Left ventricle myocardium inferior (tissue), 1 donor: ENCODE measurements around the gene CRACR2A. TPM values are rescaled to one million over a fixed set of nuclear protein-coding genes. Genes with fewer than 3 reads are reported as not detected.
A peak's percentile ranks its signal among the peaks of the same experiment; 100 is the strongest.

Experiments
- DNase-seq: peaks from one replicate; pipeline ENCODE4 v3.0.0-alpha.2; 2020
- H3K27ac ChIP-seq: fragments of 200-600 bp; replicated peaks from 2 replicates; pipeline ENCODE4 v1.8.0; 2021
- H3K27me3 ChIP-seq: fragments of 200-600 bp; 2 replicates; pipeline ENCODE4 v1.8.0; 2021; ENCODE audit warnings: low read depth
- H3K36me3 ChIP-seq: fragments of 200-600 bp; 2 replicates; pipeline ENCODE4 v1.8.0; 2021
- H3K4me1 ChIP-seq: fragments of 200-600 bp; 2 replicates; pipeline ENCODE4 v1.8.0; 2021
- H3K4me3 ChIP-seq: fragments of 200-600 bp; 2 replicates; pipeline ENCODE4 v1.8.0; 2021; ENCODE audit warnings: mild to moderate bottlenecking, moderate library complexity
- H3K9me3 ChIP-seq: fragments of 200-600 bp; replicated peaks from 2 replicates; pipeline ENCODE4 v1.8.0; 2021
- intact Hi-C: fragments of 100-400 bp; cut with micrococcal nuclease; formaldehyde crosslinking; loops from one replicate; pipeline ENCODE4 v1.11.0; 2022
- total RNA-seq: library from RNA; stranded (reverse); fragmentation: NEBNext Ultra II Directional; extraction: Animal tissue kit (Norgen Biotek cat#: 25700); gene quantifications from one replicate; pipeline ENCODE4 v1.2.1, GENCODE V29; 2021
- TF ChIP-seq, protein P1 (sequence below): fragments of 200-600 bp; IDR thresholded peaks from 2 replicates; pipeline ENCODE4 v1.8.0; 2021; ENCODE audit warnings: antibody characterized with exemption, mild to moderate bottlenecking, borderline replicate concordance
- donor health status: DM: no; HTN: yes; CAD: no; lungs with severe emphysema.

Gene CRACR2A
- total RNA-seq, 1 donor from 2014 or later: 7.6 TPM

DNA sequence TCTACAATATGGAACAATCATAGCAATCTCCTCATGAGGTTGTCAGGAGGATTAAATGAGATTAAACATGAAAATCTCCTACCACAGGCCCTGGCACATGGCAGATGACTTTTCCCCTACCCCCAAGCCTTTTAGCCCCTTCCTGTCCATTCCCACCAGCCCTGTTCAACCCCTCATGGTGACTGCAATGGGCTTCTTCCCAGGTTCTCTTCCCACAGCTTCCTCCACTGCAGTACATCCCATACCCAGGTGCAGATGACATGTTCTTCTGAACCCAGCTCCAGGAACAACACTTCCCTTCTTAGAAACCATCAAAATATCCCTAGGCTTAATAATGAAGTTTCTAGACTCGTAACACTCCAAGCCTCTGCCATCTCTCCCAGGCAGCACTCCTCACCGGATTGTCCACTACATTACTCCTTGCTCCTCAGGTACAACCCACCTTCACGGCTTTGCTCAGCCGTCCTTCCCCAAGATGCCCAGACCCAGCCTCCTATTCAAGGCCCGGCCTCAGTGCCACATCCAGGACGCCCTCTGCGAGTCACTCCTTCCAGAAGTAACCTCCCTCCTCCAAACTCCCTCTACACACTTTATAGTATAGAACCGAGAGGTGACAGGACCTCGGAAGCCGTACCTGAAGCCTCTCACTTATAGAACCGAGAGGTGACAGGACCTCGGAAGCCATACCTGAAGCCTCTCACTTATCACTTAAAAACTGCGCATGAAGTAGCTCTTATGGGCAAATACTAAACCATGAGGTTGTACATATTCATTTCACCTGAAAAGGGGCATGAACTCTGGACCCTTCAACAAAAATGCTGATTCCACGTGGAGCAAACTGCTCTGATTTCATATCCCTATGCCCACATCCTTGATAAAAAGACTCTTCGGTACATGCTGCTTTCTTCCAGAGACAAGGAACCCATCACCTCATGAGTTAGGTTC lies 1.5 kb downstream of the CRACR2A start:
- Histone ChIP-seq H3K27ac (peak overlapping the region; percentile 87), H3K27me3 (no peaks in the 10 kb centered on the region), H3K9me3 (no peaks in the 10 kb centered on the region), H3K36me3 (no peaks in the 10 kb centered on the region), H3K4me1 (peaks cover 36% of the 10 kb centered on the region), H3K4me3 (no peak overlapping the region)
- intact Hi-C loops: no loop called here
- no peak for DNase-seq
- TF ChIP-seq, protein P1, sequence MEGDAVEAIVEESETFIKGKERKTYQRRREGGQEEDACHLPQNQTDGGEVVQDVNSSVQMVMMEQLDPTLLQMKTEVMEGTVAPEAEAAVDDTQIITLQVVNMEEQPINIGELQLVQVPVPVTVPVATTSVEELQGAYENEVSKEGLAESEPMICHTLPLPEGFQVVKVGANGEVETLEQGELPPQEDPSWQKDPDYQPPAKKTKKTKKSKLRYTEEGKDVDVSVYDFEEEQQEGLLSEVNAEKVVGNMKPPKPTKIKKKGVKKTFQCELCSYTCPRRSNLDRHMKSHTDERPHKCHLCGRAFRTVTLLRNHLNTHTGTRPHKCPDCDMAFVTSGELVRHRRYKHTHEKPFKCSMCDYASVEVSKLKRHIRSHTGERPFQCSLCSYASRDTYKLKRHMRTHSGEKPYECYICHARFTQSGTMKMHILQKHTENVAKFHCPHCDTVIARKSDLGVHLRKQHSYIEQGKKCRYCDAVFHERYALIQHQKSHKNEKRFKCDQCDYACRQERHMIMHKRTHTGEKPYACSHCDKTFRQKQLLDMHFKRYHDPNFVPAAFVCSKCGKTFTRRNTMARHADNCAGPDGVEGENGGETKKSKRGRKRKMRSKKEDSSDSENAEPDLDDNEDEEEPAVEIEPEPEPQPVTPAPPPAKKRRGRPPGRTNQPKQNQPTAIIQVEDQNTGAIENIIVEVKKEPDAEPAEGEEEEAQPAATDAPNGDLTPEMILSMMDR: no peak

DNA sequence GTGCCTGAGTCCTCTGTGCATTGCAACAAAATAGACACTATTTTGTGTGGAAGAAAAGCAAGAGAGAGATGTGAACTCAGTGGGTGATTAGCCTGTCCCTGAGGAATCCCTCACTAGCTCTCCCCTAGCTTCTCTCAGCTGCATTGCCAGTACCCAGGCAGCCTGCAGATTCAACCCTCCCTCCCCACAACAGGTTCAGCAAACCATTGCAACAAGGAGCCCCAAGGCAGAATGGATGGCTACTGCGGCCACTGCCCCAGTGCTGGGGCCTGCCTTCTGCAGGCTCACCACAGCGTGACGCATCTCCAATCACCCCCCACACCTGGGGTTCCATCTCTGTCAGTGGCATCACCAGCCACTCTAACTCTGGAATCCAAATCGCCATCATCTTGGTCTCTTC lies 2.3 kb downstream of the CRACR2A start:
- Histone ChIP-seq H3K36me3 (no peaks in the 10 kb centered on the region), H3K4me1 (peaks cover 31% of the 10 kb centered on the region), H3K27me3 (no peaks in the 10 kb centered on the region), H3K4me3 (no peak overlapping the region), H3K9me3 (no peaks in the 10 kb centered on the region), H3K27ac (no peak overlapping the region)
- TF ChIP-seq, protein P1: no peak
- intact Hi-C loops: no loop called here
- DNase-seq: no peak

DNA sequence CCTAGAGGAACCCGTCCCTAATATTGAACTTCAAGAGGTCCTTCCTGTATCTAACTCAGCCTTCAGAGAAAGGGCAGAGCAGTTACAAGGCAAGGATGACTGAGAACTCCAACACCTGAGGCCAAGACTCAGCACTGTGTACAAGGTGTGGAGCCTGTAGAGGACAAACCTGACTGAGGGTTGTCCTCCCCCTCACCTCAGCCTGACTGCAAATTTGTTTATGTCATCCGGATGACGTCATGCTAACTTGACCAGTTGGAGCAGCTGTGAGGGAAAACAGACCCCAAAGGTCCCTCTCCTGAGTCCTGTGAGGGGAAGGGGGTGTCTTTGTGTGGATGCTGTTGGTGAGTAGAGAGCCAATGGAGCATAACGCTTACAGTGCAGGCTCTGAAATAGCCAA lies 4.3 kb downstream of the CRACR2A start:
- Histone ChIP-seq H3K27me3 (no peaks in the 10 kb centered on the region), H3K4me1 (peaks cover 42% of the 10 kb centered on the region), H3K36me3 (no peaks in the 10 kb centered on the region), H3K27ac (no peak overlapping the region), H3K4me3 (no peak overlapping the region), H3K9me3 (no peaks in the 10 kb centered on the region)
- DNase-seq: no peak
- intact Hi-C loops: no loop called here
- TF ChIP-seq, protein P1: no peak

DNA sequence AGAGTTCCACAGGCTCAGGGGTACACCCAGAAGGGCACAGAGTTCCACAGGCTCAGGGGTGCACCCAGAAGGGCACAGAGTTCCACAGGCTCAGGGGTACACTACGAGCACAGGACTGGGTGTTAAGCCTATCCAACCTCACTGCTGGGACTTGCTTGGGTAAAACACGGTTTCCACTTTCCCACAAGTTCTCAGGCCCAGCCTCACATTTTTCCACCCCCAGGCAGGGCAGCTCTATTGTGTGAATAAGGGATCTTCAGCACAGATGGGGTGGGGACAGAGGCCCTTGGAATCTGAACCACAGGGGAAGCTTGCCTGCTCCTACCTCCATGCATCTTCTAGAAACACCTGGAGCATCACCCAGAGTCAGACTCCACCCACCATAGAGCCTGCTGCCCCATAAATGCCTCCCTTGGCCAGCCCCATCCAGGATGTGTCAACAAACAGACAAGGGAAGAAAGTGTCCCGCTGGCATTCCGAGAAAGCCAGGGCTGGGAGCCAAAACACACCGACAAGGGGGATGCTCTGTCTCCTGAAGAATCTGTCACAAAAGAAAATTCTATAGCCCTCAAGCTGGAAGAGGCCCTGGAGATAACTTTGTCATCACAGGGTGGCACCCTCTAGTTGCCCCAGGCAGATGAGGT lies 4.8 kb downstream of the CRACR2A start:
- H3K4me1 ChIP-seq: peaks cover 42% of the 10 kb centered on the region
- H3K27ac ChIP-seq: no peak overlapping the region
- H3K4me3 ChIP-seq: no peak overlapping the region
- intact Hi-C loops: no loop called here
- H3K36me3 ChIP-seq: no peaks in the 10 kb centered on the region
- TF ChIP-seq, protein P1: no peak
- H3K9me3 ChIP-seq: no peaks in the 10 kb centered on the region
- DNase-seq: no peak
- H3K27me3 ChIP-seq: no peaks in the 10 kb centered on the region

DNA sequence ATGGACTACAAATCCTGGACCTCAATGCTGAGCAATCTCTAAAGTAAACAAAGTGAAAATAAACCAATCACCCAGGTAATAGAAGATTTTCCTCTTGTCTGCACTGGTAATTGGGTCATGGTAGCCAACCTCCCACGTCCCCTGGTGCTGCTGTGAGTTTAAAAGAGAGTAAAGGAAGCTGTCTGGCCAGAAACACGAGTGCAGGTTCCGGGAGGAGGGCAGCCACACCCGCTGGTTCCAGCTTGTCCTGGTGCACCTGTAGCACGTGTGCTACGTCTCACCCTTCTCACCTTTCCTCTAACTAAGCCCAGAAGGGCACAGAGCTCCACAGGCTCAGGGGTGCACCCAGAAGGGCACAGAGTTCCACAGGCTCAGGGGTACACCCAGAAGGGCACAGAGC lies 5.4 kb downstream of the CRACR2A start:
- intact Hi-C loops: no loop called here
- H3K36me3 ChIP-seq: no peaks in the 10 kb centered on the region
- H3K27ac ChIP-seq: no peak overlapping the region
- no peaks in the 10 kb centered on the region for H3K27me3 ChIP-seq
- no peak for DNase-seq
- peaks cover 39% of the 10 kb centered on the region for H3K4me1 ChIP-seq
- H3K4me3 ChIP-seq: no peak overlapping the region
- H3K9me3 ChIP-seq: no peaks in the 10 kb centered on the region
- TF ChIP-seq, protein P1: no peak
